Ascending aorta (tissue), 2 donors: ENCODE results near the gene DMD. TPM values are rescaled to one million over a fixed set of nuclear protein-coding genes. Genes with fewer than 3 reads are reported as not detected.
"Not testable (repeated sequence)": the region's sequence is repeated elsewhere in the genome, so short reads cannot be mapped to it uniquely, and the experiment has no call there.

Experiments used
- DNase-seq, 2 donors: peaks; one replicate each; pipeline ENCODE4 v3.0.0-alpha.2; 2019; ENCODE audit warnings: low spot score in 2 of 2
- H3K27ac ChIP-seq, 2 donors: fragments of 200-600 bp; sonication (generic); one replicate each; pipeline ENCODE4 v1.5.1; 2016 to 2017; ENCODE audit warnings: mild to moderate bottlenecking in 1 of 2
- H3K27me3 ChIP-seq: fragments of 200-600 bp; sonication (generic); one replicate; pipeline ENCODE4 v1.5.1; 2017
- H3K36me3 ChIP-seq, 2 donors: fragments of 200-600 bp; sonication (generic); one replicate each; pipeline ENCODE4 v1.5.1; 2016
- H3K4me1 ChIP-seq, 2 donors: fragments of 200-600 bp; sonication (generic); one replicate each; pipeline ENCODE4 v1.5.1; 2016 to 2017; ENCODE audit warnings: mild to moderate bottlenecking in 1 of 2
- H3K4me3 ChIP-seq, 2 donors: fragments of 200-600 bp; sonication (generic); one replicate each; pipeline ENCODE4 v1.5.1; 2016 to 2017; ENCODE audit warnings: mild to moderate bottlenecking in 1 of 2
- H3K9me3 ChIP-seq, 2 donors: fragments of 200-600 bp; sonication (generic); one replicate each; pipeline ENCODE4 v1.5.1; 2016
- intact Hi-C: fragments of 100-400 bp; cut with DNase I; formaldehyde crosslinking; loops from one replicate; pipeline ENCODE4 v1.15.1; 2023
- total RNA-seq: library from RNA; depleted of rRNA; stranded (reverse); fragments of >200 nt; gene quantifications from one replicate; pipeline ENCODE4 v1.1.0, GENCODE V29; 2016
- TF ChIP-seq, protein P1 (sequence below), 3 experiments: fragments of 200-600 bp in 2 of 3; fragments of 450-650 bp in 1 of 3; sonication (generic) in 2 of 3; IDR thresholded peaks; one replicate each; pipeline ENCODE4 v1.5.1; 2016 to 2019; ENCODE audit warnings: antibody characterized with exemption in 3 of 3, mild to moderate bottlenecking in 1 of 3, moderate library complexity in 1 of 3

Gene DMD
- total RNA-seq, 1 donor from 2014 or later: 40.0 TPM

DNA sequence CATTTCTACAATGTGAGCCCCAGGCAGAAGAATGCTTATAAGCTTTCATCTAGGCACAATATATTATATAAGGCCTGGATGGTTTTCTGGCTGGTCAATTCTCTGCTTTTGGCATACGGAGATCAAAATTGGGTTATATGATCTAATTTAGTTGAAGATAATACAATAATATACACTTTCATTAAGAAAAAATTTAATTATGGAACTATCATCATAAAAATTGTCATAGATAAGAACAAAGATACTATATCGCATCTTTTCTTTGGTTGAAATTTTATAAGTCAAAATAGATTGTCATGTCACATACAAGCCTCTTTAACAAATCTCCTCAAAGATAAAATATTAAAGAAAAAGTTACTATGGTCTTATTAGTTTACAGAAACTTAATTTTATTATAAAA is 17.1 kb downstream of the DMD start:
- Histone ChIP-seq H3K9me3 (no peaks in the 10 kb centered on the region), H3K4me3 (no peak overlapping the region), H3K27ac (peak overlapping the region in 1 of 2 donors; percentile 33), H3K4me1 (peaks cover 0 to 6% of the 10 kb centered on the region in 2 donors), H3K27me3 (no peaks in the 10 kb centered on the region), H3K36me3 (no peaks in the 10 kb centered on the region)
- no peak for DNase-seq
- intact Hi-C loops: no loop called here
- TF ChIP-seq, protein P1, sequence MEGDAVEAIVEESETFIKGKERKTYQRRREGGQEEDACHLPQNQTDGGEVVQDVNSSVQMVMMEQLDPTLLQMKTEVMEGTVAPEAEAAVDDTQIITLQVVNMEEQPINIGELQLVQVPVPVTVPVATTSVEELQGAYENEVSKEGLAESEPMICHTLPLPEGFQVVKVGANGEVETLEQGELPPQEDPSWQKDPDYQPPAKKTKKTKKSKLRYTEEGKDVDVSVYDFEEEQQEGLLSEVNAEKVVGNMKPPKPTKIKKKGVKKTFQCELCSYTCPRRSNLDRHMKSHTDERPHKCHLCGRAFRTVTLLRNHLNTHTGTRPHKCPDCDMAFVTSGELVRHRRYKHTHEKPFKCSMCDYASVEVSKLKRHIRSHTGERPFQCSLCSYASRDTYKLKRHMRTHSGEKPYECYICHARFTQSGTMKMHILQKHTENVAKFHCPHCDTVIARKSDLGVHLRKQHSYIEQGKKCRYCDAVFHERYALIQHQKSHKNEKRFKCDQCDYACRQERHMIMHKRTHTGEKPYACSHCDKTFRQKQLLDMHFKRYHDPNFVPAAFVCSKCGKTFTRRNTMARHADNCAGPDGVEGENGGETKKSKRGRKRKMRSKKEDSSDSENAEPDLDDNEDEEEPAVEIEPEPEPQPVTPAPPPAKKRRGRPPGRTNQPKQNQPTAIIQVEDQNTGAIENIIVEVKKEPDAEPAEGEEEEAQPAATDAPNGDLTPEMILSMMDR (IDR thresholded peaks at IDR 0.05): no peak

DNA sequence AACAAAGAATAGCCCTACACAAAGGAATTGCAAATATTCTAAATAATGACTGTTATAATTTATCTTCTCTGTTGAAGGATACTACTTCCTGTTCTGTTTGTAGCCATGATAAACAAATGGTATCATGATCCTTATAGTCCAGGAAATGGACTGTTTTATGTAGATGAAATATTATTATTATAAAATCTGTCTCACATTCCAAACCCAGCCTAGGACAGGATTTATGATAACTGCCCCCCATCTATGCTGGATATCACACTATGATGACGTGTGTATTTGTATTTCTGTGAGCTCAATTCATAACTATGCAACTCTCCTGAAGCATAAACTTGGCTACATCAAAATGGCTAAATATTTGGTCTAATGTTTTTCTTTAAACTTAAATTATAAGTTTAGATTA is 21.3 kb downstream of the DMD start:
- Histone ChIP-seq H3K4me3 (no peak overlapping the region), H3K27me3 (no peaks in the 10 kb centered on the region), H3K27ac (peak overlapping the region; percentile 51 to 52), H3K36me3 (no peaks in the 10 kb centered on the region), H3K4me1 (peaks cover 0 to 9% of the 10 kb centered on the region in 2 donors), H3K9me3 (no peaks in the 10 kb centered on the region)
- no peak for DNase-seq
- TF ChIP-seq, protein P1 (IDR thresholded peaks at IDR 0.05): no peak
- intact Hi-C loops: no loop called here

DNA sequence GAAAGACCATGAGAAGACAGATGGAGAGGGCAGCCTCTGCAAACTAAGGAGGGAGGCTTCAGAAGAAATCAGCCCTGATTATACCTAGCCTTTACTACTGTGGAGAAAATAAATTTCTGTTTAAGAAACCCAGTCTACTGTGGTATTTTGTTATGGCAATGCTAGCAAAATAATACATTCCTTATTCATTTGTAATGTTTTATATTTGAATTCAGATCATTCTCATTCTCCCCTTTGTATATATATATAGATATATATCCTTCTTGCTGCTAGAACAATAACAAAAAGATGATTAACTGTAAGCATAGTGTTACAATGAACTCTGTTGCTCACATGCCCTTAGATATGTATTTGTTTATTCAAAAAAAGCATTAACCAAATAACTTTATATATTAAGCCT is 22.5 kb downstream of the DMD start:
- Histone ChIP-seq H3K9me3 (no peaks in the 10 kb centered on the region), H3K27ac (peak overlapping the region; percentile 52 to 56), H3K4me3 (no peak overlapping the region), H3K4me1 (peaks cover 0 to 9% of the 10 kb centered on the region in 2 donors), H3K36me3 (no peaks in the 10 kb centered on the region), H3K27me3 (no peaks in the 10 kb centered on the region)
- TF ChIP-seq, protein P1 (IDR thresholded peaks at IDR 0.05): no peak
- intact Hi-C loops: no loop called here
- no peak for DNase-seq

DNA sequence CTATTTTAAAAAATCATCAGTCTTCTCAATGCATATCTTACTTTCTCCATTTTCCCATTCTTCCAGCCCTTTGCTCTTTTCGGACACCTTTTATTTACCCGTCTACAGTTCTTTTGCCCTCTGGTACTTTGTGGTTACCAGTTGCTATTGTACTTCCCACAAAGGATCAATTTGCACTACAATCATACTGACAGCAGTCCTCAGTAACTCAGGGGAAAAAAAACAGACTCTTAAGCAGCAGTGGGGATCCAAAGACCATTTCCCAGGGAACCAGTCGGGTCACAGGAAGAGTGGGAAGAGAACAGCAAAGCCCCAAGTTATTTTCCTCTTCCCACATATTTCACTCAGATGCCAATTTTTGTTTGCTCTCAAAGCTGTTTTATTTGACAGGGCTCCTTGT is 23.1 kb downstream of the DMD start:
- intact Hi-C loops: no loop called here
- no peaks in the 10 kb centered on the region for H3K27me3 ChIP-seq
- H3K27ac ChIP-seq: peak overlapping the region; percentile 52 to 56
- H3K4me1 ChIP-seq: peaks cover 0 to 9% of the 10 kb centered on the region in 2 donors
- H3K36me3 ChIP-seq: no peaks in the 10 kb centered on the region
- TF ChIP-seq, protein P1 (IDR thresholded peaks at IDR 0.05): no peak
- no peaks in the 10 kb centered on the region for H3K9me3 ChIP-seq
- no peak for DNase-seq
- H3K4me3 ChIP-seq: no peak overlapping the region

DNA sequence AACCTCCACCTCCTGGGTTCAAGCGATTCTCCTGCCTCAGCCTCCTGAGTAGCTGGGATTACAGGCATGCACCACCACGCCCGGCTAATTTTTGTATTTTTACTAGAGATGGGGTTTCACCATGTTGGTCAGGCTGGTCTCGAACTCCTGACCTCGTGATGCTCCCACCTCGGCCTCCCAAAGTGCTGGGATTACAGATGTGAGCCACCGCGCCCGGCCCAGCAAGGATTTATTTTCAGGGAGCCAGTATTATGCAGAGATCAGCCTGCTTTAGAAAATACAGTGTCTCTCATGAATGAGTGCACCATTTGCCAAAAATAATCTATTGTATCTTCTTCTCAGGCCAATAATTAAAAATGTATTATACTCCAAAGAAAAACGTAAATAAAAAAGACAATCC is 26.5 kb downstream of the DMD start:
- H3K36me3 ChIP-seq, intact Hi-C loops, DNase-seq, H3K4me1 ChIP-seq, H3K27me3 ChIP-seq, H3K9me3 ChIP-seq, H3K27ac ChIP-seq, H3K4me3 ChIP-seq: not testable (repeated sequence)

DNA sequence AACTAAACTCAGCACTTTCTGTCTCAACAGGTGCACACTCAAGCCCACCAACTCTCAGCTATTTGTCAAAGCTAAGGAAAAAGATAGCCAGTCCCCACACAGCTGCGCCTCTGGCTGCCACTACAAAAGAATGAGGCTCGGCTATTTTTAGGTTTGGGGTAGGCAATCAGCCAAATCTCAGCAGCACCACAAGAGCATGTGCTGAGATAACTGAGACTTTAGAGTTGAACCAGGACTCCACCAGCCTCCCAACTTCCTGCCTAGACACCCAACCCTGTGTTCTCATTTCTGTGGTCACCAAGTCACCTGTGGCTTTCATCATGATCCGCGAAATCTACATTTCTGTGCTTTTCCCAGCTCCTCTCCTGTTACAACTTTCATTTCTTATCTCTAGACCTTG is 28.0 kb downstream of the DMD start:
- TF ChIP-seq, protein P1 (IDR thresholded peaks at IDR 0.05): no peak
- no peak overlapping the region for H3K4me3 ChIP-seq
- intact Hi-C loops: no loop called here
- no peaks in the 10 kb centered on the region for H3K27me3 ChIP-seq
- DNase-seq: peak in 1 of 2 donors; percentile 70
- H3K27ac ChIP-seq: peak overlapping the region; percentile 4 to 30
- no peaks in the 10 kb centered on the region for H3K9me3 ChIP-seq
- H3K4me1 ChIP-seq: peaks cover 0 to 3% of the 10 kb centered on the region in 2 donors
- no peaks in the 10 kb centered on the region for H3K36me3 ChIP-seq
